22Rv1 (cell line): ENCODE results near the gene ZNF423.

Experiments used
- H3K27ac ChIP-seq: fragments of 450-650 bp; 2 replicates; pipeline ENCODE4 v1.5.1; 2017
- CTCF ChIP-seq: fragments of 450-650 bp; IDR thresholded peaks from 2 replicates; pipeline ENCODE4 v1.5.1; 2017; ENCODE audit warnings: mild to moderate bottlenecking
- ZFX ChIP-seq: fragments of 450-650 bp; IDR thresholded peaks from 2 replicates; pipeline ENCODE4 v1.6.1; 2017; ENCODE audit warnings: antibody characterized with exemption, borderline replicate concordance

Gene ZNF423

GRCh38 chr16:49638673-49639610 lies 217.0 kb downstream of the ZNF423 start:
- no peak overlapping the region for H3K27ac ChIP-seq
- TF ChIP-seq CTCF = no peak
- TF ChIP-seq ZFX = no peak

- no peak overlapping the region for H3K27ac ChIP-seq
- TF ChIP-seq CTCF (no peak), ZFX (no peak)
These were observed 217.8 kb downstream of the ZNF423 start for GRCh38 chr16:49637933-49638672.

- TF ChIP-seq CTCF (no peak), ZFX (no peak)
- H3K27ac ChIP-seq = no peak overlapping the region
These were observed 218.4 kb downstream of the ZNF423 start for GRCh38 chr16:49637511-49637910.

GRCh38 chr16:49636608-49637007 lies 219.3 kb downstream of the ZNF423 start:
- H3K27ac ChIP-seq = no peak overlapping the region
- TF ChIP-seq ZFX (no peak), CTCF (no peak)

- H3K27ac ChIP-seq = no peak overlapping the region
- no peak for TF ChIP-seq ZFX
- TF ChIP-seq CTCF = no peak
These were observed 220.0 kb downstream of the ZNF423 start for GRCh38 chr16:49635591-49636581.

- no peak overlapping the region for H3K27ac ChIP-seq
- TF ChIP-seq CTCF = no peak
- TF ChIP-seq ZFX = no peak
These were observed 220.9 kb downstream of the ZNF423 start for GRCh38 chr16:49635009-49635350.
